H1 (cell line): ENCODE data around the gene SV2A. TPM values are rescaled to one million over a fixed set of nuclear protein-coding genes. Genes with fewer than 3 reads are reported as not detected.

Experiments
- CTCF ChIA-PET: fragments of 300-600 bp; sonication (Branson Sonifier 250); formaldehyde crosslinking; loops from one replicate; lab custom pipeline; 2021; ENCODE audit not compliant: partially characterized antibody; lab: Charles Lee
- POLR2A ChIA-PET: fragments of 300-600 bp; sonication (Branson Sonifier 250); formaldehyde crosslinking; loops from one replicate; lab custom pipeline; 2021; ENCODE audit warnings: inconsistent platforms; ENCODE audit not compliant: partially characterized antibody; lab: Charles Lee
- DNase-seq, 2 experiments: peaks; one replicate each; pipeline versions ENCODE4 v3.0.0 to v3.0.0-alpha.2; 2010 to 2022; ENCODE audit warnings: low spot score in 2 of 2, low read depth in 1 of 2, mixed read lengths in 1 of 2
- FAIRE-seq: peaks from 2 replicates; lab custom pipeline; 2011; peaks lifted over from hg19 to GRCh38; lab: Jason Lieb, UNC
- H2AFZ ChIP-seq: 2 replicates; pipeline ENCODE4 v1.8.1; 2012; ENCODE audit warnings: low read length, inconsistent platforms
- H2AK5ac ChIP-seq: 2 replicates; pipeline ENCODE4 v1.6.1; 2013; ENCODE audit warnings: low read depth, low read length
- H2BK120ac ChIP-seq: replicated peaks from 2 replicates; pipeline ENCODE3; 2013; ENCODE audit warnings: low read depth, low read length, inconsistent platforms
- H2BK12ac ChIP-seq: 2 replicates; pipeline ENCODE4 v1.6.1; 2013; ENCODE audit warnings: low read depth, low read length
- H2BK15ac ChIP-seq: 2 replicates; pipeline ENCODE4 v1.6.1; 2013; ENCODE audit warnings: low read length
- H2BK20ac ChIP-seq: 2 replicates; pipeline ENCODE4 v1.6.1; 2013; ENCODE audit warnings: low read length
- H2BK5ac ChIP-seq: 2 replicates; pipeline ENCODE4 v1.6.1; 2013; ENCODE audit warnings: low read depth, low read length
- H3K14ac ChIP-seq: 2 replicates; pipeline ENCODE4 v1.6.1; 2013; ENCODE audit warnings: inconsistent platforms; ENCODE audit not compliant: insufficient read length
- H3K18ac ChIP-seq: 2 replicates; pipeline ENCODE4 v1.6.1; 2013; ENCODE audit warnings: low read length; ENCODE audit errors: extremely low read depth
- H3K23ac ChIP-seq: 2 replicates; pipeline ENCODE4 v1.6.1; 2013; ENCODE audit warnings: inconsistent platforms; ENCODE audit not compliant: insufficient read length
- H3K23me2 ChIP-seq: 2 replicates; pipeline ENCODE4 v1.6.1; 2013; ENCODE audit warnings: low read depth, low read length
- H3K27ac ChIP-seq: 2 replicates; pipeline ENCODE4 v1.6.1; 2011; ENCODE audit warnings: low read depth, low read length, inconsistent platforms
- H3K27me3 ChIP-seq, 4 experiments: replicated peaks in 1 of 4; 1 replicate in 1 of 4; 2 replicates in 3 of 4; pipeline versions ENCODE4 v1.6.1 to v1.8.1; 2011 to 2013; ENCODE audit warnings: low read length in 3 of 4, mild to moderate bottlenecking in 3 of 4, inconsistent platforms in 2 of 4, mixed read lengths in 2 of 4, moderate library complexity in 1 of 4; ENCODE audit not compliant: control insufficient read depth in 3 of 4, insufficient read depth in 3 of 4; ENCODE audit errors: extremely low read depth in 1 of 4
- H3K36me3 ChIP-seq, 4 experiments: 2 replicates each; pipeline versions ENCODE4 v1.6.1 to v1.8.1; 2011 to 2013; ENCODE audit warnings: mild to moderate bottlenecking in 4 of 4, low read length in 3 of 4, moderate library complexity in 2 of 4, control low read depth in 1 of 4, inconsistent platforms in 1 of 4; ENCODE audit not compliant: insufficient read depth in 4 of 4, control insufficient read depth in 2 of 4
- H3K4ac ChIP-seq: replicated peaks from 2 replicates; pipeline ENCODE3; 2013; ENCODE audit warnings: low read length, low read depth, mixed read lengths, inconsistent platforms; ENCODE audit not compliant: insufficient read length
- H3K4me1 ChIP-seq, 4 experiments: replicated peaks in 1 of 4; 1 replicate in 1 of 4; 2 replicates in 3 of 4; pipeline versions ENCODE4 v1.6.1 to v1.8.1; 2011 to 2013; ENCODE audit warnings: low read length in 3 of 4, inconsistent platforms in 2 of 4, mixed read lengths in 1 of 4; ENCODE audit not compliant: insufficient read depth in 4 of 4, control insufficient read depth in 3 of 4
- H3K4me2 ChIP-seq, 2 experiments: 2 replicates each; pipeline versions ENCODE4 v1.6.1 to v1.8.1; 2011 to 2013; ENCODE audit warnings: low read depth in 2 of 2, low read length in 2 of 2, control low read depth in 1 of 2, inconsistent platforms in 1 of 2, mild to moderate bottlenecking in 1 of 2; ENCODE audit not compliant: insufficient read depth in 1 of 2
- H3K4me3 ChIP-seq, 4 experiments: fragments of 200-600, 300-600 bp in 1 of 4; sonication (generic), shearing (Covaris generic), sonication (Bioruptor Twin) in 1 of 4; 2 replicates each; pipeline versions ENCODE4 v1.5.1 to v1.8.1; 2011 to 2016; ENCODE audit warnings: low read length in 4 of 4, low read depth in 3 of 4, control low read depth in 2 of 4, inconsistent platforms in 2 of 4, mild to moderate bottlenecking in 2 of 4, mixed read lengths in 1 of 4, moderate library complexity in 1 of 4; ENCODE audit not compliant: insufficient read depth in 2 of 4; ENCODE audit errors: extremely low read depth in 1 of 4
- H3K56ac ChIP-seq: replicated peaks from 2 replicates; pipeline ENCODE3; 2013; ENCODE audit warnings: low read depth, mild to moderate bottlenecking, mixed read lengths, low read length, inconsistent platforms; ENCODE audit not compliant: insufficient read length
- H3K79me1 ChIP-seq: 2 replicates; pipeline ENCODE4 v1.6.1; 2013; ENCODE audit warnings: low read depth, low read length, control low read depth
- H3K79me2 ChIP-seq, 2 experiments: 2 replicates each; pipeline versions ENCODE4 v1.6.1 to v1.8.1; 2012 to 2013; ENCODE audit warnings: low read length in 2 of 2, mild to moderate bottlenecking in 2 of 2, inconsistent platforms in 1 of 2; ENCODE audit not compliant: insufficient read depth in 2 of 2, control insufficient read depth in 1 of 2
- H3K9ac ChIP-seq, 4 experiments: replicated peaks in 1 of 4; 1 replicate in 1 of 4; 2 replicates in 3 of 4; pipeline versions ENCODE4 v1.6.1 to v1.8.1; 2011 to 2013; ENCODE audit warnings: low read depth in 3 of 4, low read length in 3 of 4, control low read depth in 2 of 4, mild to moderate bottlenecking in 2 of 4, moderate library complexity in 2 of 4, inconsistent platforms in 1 of 4; ENCODE audit errors: extremely low read depth in 1 of 4
- H3K9me3 ChIP-seq, 2 experiments: 2 replicates each; pipeline versions ENCODE4 v1.6.1 to v1.8.1; 2012 to 2013; ENCODE audit warnings: mild to moderate bottlenecking in 2 of 2, moderate library complexity in 2 of 2, control low read depth in 1 of 2, inconsistent platforms in 1 of 2, low read depth in 1 of 2, low read length in 1 of 2, mixed read lengths in 1 of 2; ENCODE audit not compliant: insufficient read depth in 2 of 2
- H4K20me1 ChIP-seq, 2 experiments: replicated peaks in 1 of 2; 2 replicates each; pipeline versions ENCODE3 to v1.8.1; 2011 to 2013; ENCODE audit warnings: inconsistent platforms in 2 of 2, low read length in 2 of 2, mild to moderate bottlenecking in 1 of 2; ENCODE audit not compliant: insufficient read depth in 2 of 2, control insufficient read depth in 1 of 2
- H4K5ac ChIP-seq: 2 replicates; pipeline ENCODE4 v1.6.1; 2013; ENCODE audit warnings: low read length, low read depth, mixed read lengths, inconsistent platforms; ENCODE audit not compliant: insufficient read length
- H4K8ac ChIP-seq: 2 replicates; pipeline ENCODE4 v1.8.0; 2013; ENCODE audit warnings: mild to moderate bottlenecking, moderate library complexity, low read length, inconsistent platforms; ENCODE audit not compliant: insufficient read depth; ENCODE audit errors: extremely low read depth
- H4K91ac ChIP-seq: replicated peaks from 2 replicates; pipeline ENCODE3; 2013; ENCODE audit warnings: low read length, mixed read lengths, inconsistent platforms; ENCODE audit not compliant: insufficient read length
- BACH1 ChIP-seq: IDR thresholded peaks from 2 replicates; pipeline ENCODE4 v1.6.1; 2012; ENCODE audit warnings: low read length, improper control_type of control experiment
- BCL11A ChIP-seq, 2 experiments: IDR thresholded peaks; one replicate each; pipeline ENCODE4 v1.6.1; 2011; ENCODE audit warnings: low read depth in 2 of 2, low read length in 2 of 2, mild to moderate bottlenecking in 2 of 2
- GABPA ChIP-seq: IDR thresholded peaks from 2 replicates; pipeline ENCODE4 v1.6.1; 2011; ENCODE audit warnings: mild to moderate bottlenecking, low read length, moderate library complexity, borderline replicate concordance; ENCODE audit not compliant: insufficient read depth
- RAD21 ChIP-seq, 2 experiments: IDR thresholded peaks in 1 of 2; conservative IDR thresholded peaks in 1 of 2; 2 replicates each; pipeline ENCODE4 v1.6.1; 2011; ENCODE audit warnings: low read depth in 2 of 2, low read length in 2 of 2, improper control_type of control experiment in 1 of 2, inconsistent platforms in 1 of 2, mild to moderate bottlenecking in 1 of 2, moderate library complexity in 1 of 2
- WGBS, 2 experiments: shearing (Covaris generic) in 1 of 2; methylation state at CpG; one replicate each; pipeline versions ENCODE4 v1.1.6 to v1.1.7; 2013 to 2015; ENCODE audit warnings: low lambda C conversion rate in 2 of 2, mixed read lengths in 2 of 2, inconsistent platforms in 1 of 2, low coverage in 1 of 2, missing lambda C conversion rate in 1 of 2; ENCODE audit not compliant: insufficient replicate concordance in 2 of 2, insufficient coverage in 1 of 2, insufficient read length in 1 of 2; ENCODE audit errors: extremely low coverage in 1 of 2, missing lambda C conversion rate in 1 of 2; 5-methylcytosine and 5-hydroxymethylcytosine counted together
- polyA plus RNA-seq, 7 experiments: library from polyadenylated mRNA; depleted of rRNA in 3 of 7; stranded (reverse) in 5 of 7; unstranded in 2 of 7; fragments of >200 nt in 5 of 7; fragments of 200-250 nt in 2 of 7; gene quantifications; 1 replicate in 5 of 7; 2 replicates in 1 of 7; 4 replicates in 1 of 7; pipeline versions ENCODE4 v1.2.1 to v1.2.3, GENCODE V29; 2011 to 2013; ENCODE audit warnings: missing spikeins in 2 of 7, mixed read lengths in 2 of 7
- total RNA-seq: library from RNA; stranded (reverse); fragmentation: NEBNext Ultra II Directional; extraction: Animal tissue kit (Norgen Biotek cat#: 25700); gene quantifications from 2 replicates; pipeline ENCODE4 v1.2.1, GENCODE V29; 2021
- TF ChIP-seq, protein P1 (sequence below): IDR thresholded peaks from 2 replicates; pipeline ENCODE4 v1.6.1; 2011; ENCODE audit warnings: low read length, improper control_type of control experiment

The SV2A gene
- total and polyA plus RNA-seq, 2 of the 8 experiments (the other 6 are each of a cell fraction or from before 2014, with no cell fraction given), result 41.8 to 51.8 TPM

DNA sequence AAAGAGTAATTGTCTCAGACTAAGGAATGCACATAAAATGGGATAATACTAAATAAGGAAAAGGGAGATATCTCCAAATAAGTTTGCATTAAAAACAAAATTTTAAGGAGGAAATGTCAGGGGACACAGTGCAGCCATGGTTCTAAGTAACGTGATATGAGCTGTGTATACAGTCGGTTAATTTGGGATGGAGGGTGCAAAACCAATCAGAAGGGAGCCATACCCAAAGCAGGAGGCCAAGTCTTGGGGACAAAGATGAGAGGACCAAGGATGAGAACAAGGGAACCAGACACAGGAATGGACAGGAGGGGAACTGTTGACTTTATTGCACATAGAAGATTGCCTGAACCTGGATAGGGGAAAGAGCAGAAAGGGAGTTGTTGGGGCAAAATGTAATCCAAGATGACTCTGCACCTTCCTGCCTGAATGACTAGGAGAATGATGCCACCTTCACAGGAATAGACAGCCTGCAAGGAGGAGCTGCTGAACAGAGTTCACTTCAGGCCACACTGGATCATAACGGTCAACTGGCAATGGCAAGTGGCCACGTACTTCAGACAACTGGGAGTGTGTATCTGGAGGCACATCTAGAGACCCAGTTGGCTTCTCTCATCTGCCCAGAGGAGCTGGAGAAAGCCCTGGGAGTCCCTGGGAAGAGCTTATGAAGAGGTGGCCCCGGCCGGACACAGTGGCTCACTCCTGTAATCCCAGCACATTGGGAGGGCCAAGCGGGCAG, 40.3 kb downstream of the SV2A start:
- Histone ChIP-seq H4K20me1 (no peaks in the 10 kb centered on the region), H3K14ac (no peak overlapping the region), H3K4ac (no peak overlapping the region), H2AFZ (no peak overlapping the region), H3K4me2 (no peak overlapping the region), H2BK5ac (no peak overlapping the region), H3K4me1 (no peaks in the 10 kb centered on the region), H3K79me2 (no peaks in the 10 kb centered on the region), H3K27me3 (no peaks in the 10 kb centered on the region), H4K91ac (no peak overlapping the region), H2BK15ac (no peak overlapping the region), H2AK5ac (peak overlapping the region; percentile 86; the same call in 1 of the 2 replicates), H3K18ac (no peak overlapping the region), H3K23ac (no peak overlapping the region), H2BK20ac (no peak overlapping the region), H3K79me1 (no peaks in the 10 kb centered on the region), H3K56ac (no peak overlapping the region), H2BK12ac (no peak overlapping the region; the same call in 1 of the 2 replicates), H3K27ac (no peak overlapping the region), H3K9ac (no peak overlapping the region), H4K8ac (no peak overlapping the region), H3K23me2 (no peaks in the 10 kb centered on the region), H3K4me3 (no peak overlapping the region), H2BK120ac (no peak overlapping the region), H3K9me3 (no peaks in the 10 kb centered on the region), H3K36me3 (no peaks in the 10 kb centered on the region), H4K5ac (no peak overlapping the region)
- DNase-seq (no peak), FAIRE-seq (no peak)
- 94% methylated on average over 7 of the region's 7 CpGs; no CpG with 5 or more reads in 1 of the 2 experiments for WGBS, 2 experiments
- TF ChIP-seq, protein P1, sequence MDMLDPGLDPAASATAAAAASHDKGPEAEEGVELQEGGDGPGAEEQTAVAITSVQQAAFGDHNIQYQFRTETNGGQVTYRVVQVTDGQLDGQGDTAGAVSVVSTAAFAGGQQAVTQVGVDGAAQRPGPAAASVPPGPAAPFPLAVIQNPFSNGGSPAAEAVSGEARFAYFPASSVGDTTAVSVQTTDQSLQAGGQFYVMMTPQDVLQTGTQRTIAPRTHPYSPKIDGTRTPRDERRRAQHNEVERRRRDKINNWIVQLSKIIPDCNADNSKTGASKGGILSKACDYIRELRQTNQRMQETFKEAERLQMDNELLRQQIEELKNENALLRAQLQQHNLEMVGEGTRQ, result no peak
- TF ChIP-seq BCL11A (IDR thresholded peaks at IDR 0.05; ENCODE audit: low read depth in 2 of 2, low read length in 2 of 2) (no peak), GABPA (no peak), RAD21 (IDR thresholded peaks at IDR 0.05 in 1 of 2, conservative IDR thresholded peaks at IDR 0.05 in 1 of 2; ENCODE audit: low read depth in 2 of 2, low read length in 2 of 2) (no peak), BACH1 (no peak)
- CTCF ChIA-PET, result no interaction called here
- POLR2A ChIA-PET, result interaction anchor here (0.9 to 3.8 kb wide), 2 partner anchors 10 to 32 kb away, joined by 3 to 41 read pairs; a partner anchor contains a TSS
